Measurements from ENCODE around the gene SP100.

SP100 gene

GRCh38 chr2:230411570-230412370 is 4.2 kb upstream of the SP100 start:
- no peak for TF ChIP-seq CTCF (IDR thresholded peaks at IDR 0.05; ENCODE audit: borderline replicate concordance, insufficient read depth, low read depth, low read length)
- peak overlapping the region; percentile 67 for H3K4me3 ChIP-seq (ENCODE audit: low read depth, low read length)

- H3K4me3 ChIP-seq (ENCODE audit: low read depth, low read length) = peak overlapping the region; percentile 67
- TF ChIP-seq CTCF (IDR thresholded peaks at IDR 0.05; ENCODE audit: borderline replicate concordance, insufficient read depth, low read depth, low read length) = no peak
Observed at GRCh38 chr2:230412371-230412711, 3.7 kb upstream of the SP100 start.

- TF ChIP-seq CTCF (IDR thresholded peaks at IDR 0.05; ENCODE audit: borderline replicate concordance, insufficient read depth, low read depth, low read length) = no peak
- H3K4me3 ChIP-seq (ENCODE audit: low read depth, low read length) = no peak overlapping the region
Observed at GRCh38 chr2:230412846-230413245, 3.2 kb upstream of the SP100 start.

GRCh38 chr2:230413479-230413878 is 2.5 kb upstream of the SP100 start:
- H3K4me3 ChIP-seq (ENCODE audit: low read depth, low read length) = no peak overlapping the region
- TF ChIP-seq CTCF (IDR thresholded peaks at IDR 0.05; ENCODE audit: borderline replicate concordance, insufficient read depth, low read depth, low read length) = no peak

GRCh38 chr2:230414302-230414701 is 1.7 kb upstream of the SP100 start:
- TF ChIP-seq CTCF (IDR thresholded peaks at IDR 0.05; ENCODE audit: borderline replicate concordance, insufficient read depth, low read depth, low read length) = no peak
- H3K4me3 ChIP-seq (ENCODE audit: low read depth, low read length) = no peak overlapping the region

- peak overlapping the region; percentile 59 for H3K4me3 ChIP-seq (ENCODE audit: low read depth, low read length)
- TF ChIP-seq CTCF (IDR thresholded peaks at IDR 0.05; ENCODE audit: borderline replicate concordance, insufficient read depth, low read depth, low read length) = no peak
Observed at GRCh38 chr2:230417436-230417835, 1.4 kb downstream of the SP100 start.

GRCh38 chr2:230418341-230419016 is 2.5 kb downstream of the SP100 start:
- no peak for TF ChIP-seq CTCF (IDR thresholded peaks at IDR 0.05; ENCODE audit: borderline replicate concordance, insufficient read depth, low read depth, low read length)
- H3K4me3 ChIP-seq (ENCODE audit: low read depth, low read length) = peak overlapping the region; percentile 59

Measured in GM12875 (cell line).